Activated T-helper 1 cell treated with Interleukin-2 at 50 U/mL for 16 hours (primary cell): ENCODE data around the gene PARD6B.
"Not testable (repeated sequence)": the region's sequence is repeated elsewhere in the genome, so short reads cannot be mapped to it uniquely, and the experiment has no call there.

ENCODE experiments used
- DNase-seq: peaks from one replicate; pipeline ENCODE4 v3.0.0-alpha.2; 2020; ENCODE audit warnings: low read depth

PARD6B gene

GRCh38 chr20:50799890-50800550 lies 68.6 kb downstream of the PARD6B start:
- DNase-seq, result no peak

GRCh38 chr20:50800986-50801746 lies 69.8 kb downstream of the PARD6B start:
- not testable (repeated sequence) for DNase-seq

- no peak for DNase-seq
Observed at GRCh38 chr20:50801747-50802125, 70.4 kb downstream of the PARD6B start.

- no peak for DNase-seq
Observed at GRCh38 chr20:50802289-50802688, 70.9 kb downstream of the PARD6B start.

GRCh38 chr20:50804437-50805348 lies 73.3 kb downstream of the PARD6B start:
- DNase-seq, result no peak

GRCh38 chr20:50805349-50805684 lies 73.9 kb downstream of the PARD6B start:
- DNase-seq, result no peak

GRCh38 chr20:50806126-50806768 lies 74.9 kb downstream of the PARD6B start:
- no peak for DNase-seq
